ENCODE results near the gene IL12RB1. TPM values are rescaled to one million over a fixed set of nuclear protein-coding genes. Genes with fewer than 3 reads are reported as not detected.

IL12RB1 gene
- total RNA-seq, 3 donors from 2014 or later (not counting 1 experiment from before 2014, with no cell fraction given): 90.1 to 105 (median 95.7) TPM

DNA sequence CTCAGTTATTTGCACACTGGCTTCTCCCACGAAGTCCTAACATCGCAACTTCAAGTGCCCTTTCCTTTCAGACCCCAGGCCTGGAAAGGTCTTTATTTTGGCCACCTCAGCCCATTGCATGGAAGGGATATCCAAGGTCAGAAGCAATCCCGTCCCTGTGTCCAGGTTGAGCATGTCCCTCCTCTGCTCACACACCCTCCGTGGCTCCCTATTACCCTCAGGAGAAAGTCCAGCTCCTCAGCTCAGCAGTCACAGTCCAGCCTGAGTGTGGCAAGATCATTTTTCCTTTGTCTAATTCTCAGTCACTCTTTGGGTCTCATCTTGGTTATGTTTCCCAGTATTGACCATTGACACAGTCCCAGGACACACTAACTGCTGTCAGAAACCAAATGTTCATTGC, 59.6 kb downstream of the IL12RB1 start:
- Histone ChIP-seq H3K27ac (ENCODE audit: low read length) (no peak overlapping the region), H3K9me3 (ENCODE audit: control insufficient read depth, insufficient read depth, low read length) (peaks cover 2% of the 10 kb centered on the region), H3K36me3 (ENCODE audit: control insufficient read depth, insufficient read depth, low read length) (no peaks in the 10 kb centered on the region), H3K4me3 (ENCODE audit: low read length) (no peak overlapping the region), H3K27me3 (ENCODE audit: control insufficient read depth, insufficient read depth, low read length) (no peaks in the 10 kb centered on the region), H3K4me1 (ENCODE audit: control insufficient read depth, insufficient read depth, low read length) (peaks cover 31% of the 10 kb centered on the region)
- H3K27me3 Mint-ChIP-seq (ENCODE audit: low read depth in 2 of 2): no peaks in the 10 kb centered on the region
- ATAC-seq (no peak), DNase-seq (no peak)
- 92% methylated on average over 4 of the region's 4 CpGs for WGBS (ENCODE audit: insufficient coverage)
- no peak overlapping the region for H3K27ac Mint-ChIP-seq
- no peaks in the 10 kb centered on the region for H3K36me3 Mint-ChIP-seq
- TF ChIP-seq, protein P1, sequence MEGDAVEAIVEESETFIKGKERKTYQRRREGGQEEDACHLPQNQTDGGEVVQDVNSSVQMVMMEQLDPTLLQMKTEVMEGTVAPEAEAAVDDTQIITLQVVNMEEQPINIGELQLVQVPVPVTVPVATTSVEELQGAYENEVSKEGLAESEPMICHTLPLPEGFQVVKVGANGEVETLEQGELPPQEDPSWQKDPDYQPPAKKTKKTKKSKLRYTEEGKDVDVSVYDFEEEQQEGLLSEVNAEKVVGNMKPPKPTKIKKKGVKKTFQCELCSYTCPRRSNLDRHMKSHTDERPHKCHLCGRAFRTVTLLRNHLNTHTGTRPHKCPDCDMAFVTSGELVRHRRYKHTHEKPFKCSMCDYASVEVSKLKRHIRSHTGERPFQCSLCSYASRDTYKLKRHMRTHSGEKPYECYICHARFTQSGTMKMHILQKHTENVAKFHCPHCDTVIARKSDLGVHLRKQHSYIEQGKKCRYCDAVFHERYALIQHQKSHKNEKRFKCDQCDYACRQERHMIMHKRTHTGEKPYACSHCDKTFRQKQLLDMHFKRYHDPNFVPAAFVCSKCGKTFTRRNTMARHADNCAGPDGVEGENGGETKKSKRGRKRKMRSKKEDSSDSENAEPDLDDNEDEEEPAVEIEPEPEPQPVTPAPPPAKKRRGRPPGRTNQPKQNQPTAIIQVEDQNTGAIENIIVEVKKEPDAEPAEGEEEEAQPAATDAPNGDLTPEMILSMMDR (IDR thresholded peaks at IDR 0.05): no peak
- peaks cover 4 to 10% of the 10 kb centered on the region in 2 donors for H3K4me1 Mint-ChIP-seq
- intact Hi-C loops (cut with micrococcal nuclease): no loop called here
- no peaks in the 10 kb centered on the region for H3K9me3 Mint-ChIP-seq
- no peak overlapping the region for H3K4me3 Mint-ChIP-seq

DNA sequence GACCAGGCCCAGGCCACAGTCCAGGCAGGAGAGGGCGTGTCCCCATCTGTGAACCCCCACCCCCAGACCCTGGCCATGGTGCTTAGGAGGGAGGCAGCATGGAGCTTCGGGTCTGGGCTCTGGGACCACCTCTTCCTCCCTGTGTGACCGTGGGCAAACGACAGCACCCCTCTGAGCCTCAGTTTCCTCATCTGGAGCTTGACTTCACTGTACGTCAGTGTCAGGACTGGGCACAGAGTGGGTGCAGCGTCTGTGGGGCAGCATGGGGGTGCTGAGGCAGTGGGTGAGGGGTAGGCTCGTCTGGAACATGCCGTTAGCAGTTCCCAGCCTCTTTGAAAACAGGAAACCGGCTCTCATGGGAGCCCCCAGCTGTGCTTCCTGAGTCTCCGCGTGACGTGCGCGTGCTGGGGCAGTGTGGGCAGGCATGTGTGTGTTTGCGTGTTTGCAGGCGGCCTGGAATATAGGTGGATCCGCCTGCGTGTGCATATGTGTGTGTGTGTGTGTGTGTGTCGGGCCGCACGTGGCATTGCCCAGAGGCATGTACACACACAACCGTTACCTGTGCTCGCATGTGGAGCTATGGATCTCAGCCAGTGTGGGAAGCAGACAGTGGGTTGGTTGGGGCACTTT, 63.0 kb downstream of the IL12RB1 start:
- WGBS (ENCODE audit: insufficient coverage): 27% methylated on average over 23 of the region's 23 CpGs
- Histone ChIP-seq H3K27me3 (ENCODE audit: control insufficient read depth, insufficient read depth, low read length) (no peaks in the 10 kb centered on the region), H3K4me3 (ENCODE audit: low read length) (no peak overlapping the region), H3K9me3 (ENCODE audit: control insufficient read depth, insufficient read depth, low read length) (peaks cover 3% of the 10 kb centered on the region), H3K4me1 (ENCODE audit: control insufficient read depth, insufficient read depth, low read length) (peaks cover 42% of the 10 kb centered on the region), H3K36me3 (ENCODE audit: control insufficient read depth, insufficient read depth, low read length) (no peaks in the 10 kb centered on the region), H3K27ac (ENCODE audit: low read length) (peak overlapping the region; percentile 81)
- Mint-ChIP-seq H3K9me3 (no peaks in the 10 kb centered on the region), H3K27ac (peak overlapping the region in 1 of 2 donors; percentile 52), H3K36me3 (no peaks in the 10 kb centered on the region), H3K4me3 (no peak overlapping the region), H3K4me1 (peaks cover 6 to 25% of the 10 kb centered on the region in 2 donors), H3K27me3 (ENCODE audit: low read depth in 2 of 2) (no peaks in the 10 kb centered on the region)
- TF ChIP-seq, protein P1 (IDR thresholded peaks at IDR 0.05): no peak
- ATAC-seq (peak in 2 of 3 donors; percentile 40 to 49), DNase-seq (peak in 1 of 2 donors; percentile 91)
- intact Hi-C loops (cut with micrococcal nuclease): no loop called here

DNA sequence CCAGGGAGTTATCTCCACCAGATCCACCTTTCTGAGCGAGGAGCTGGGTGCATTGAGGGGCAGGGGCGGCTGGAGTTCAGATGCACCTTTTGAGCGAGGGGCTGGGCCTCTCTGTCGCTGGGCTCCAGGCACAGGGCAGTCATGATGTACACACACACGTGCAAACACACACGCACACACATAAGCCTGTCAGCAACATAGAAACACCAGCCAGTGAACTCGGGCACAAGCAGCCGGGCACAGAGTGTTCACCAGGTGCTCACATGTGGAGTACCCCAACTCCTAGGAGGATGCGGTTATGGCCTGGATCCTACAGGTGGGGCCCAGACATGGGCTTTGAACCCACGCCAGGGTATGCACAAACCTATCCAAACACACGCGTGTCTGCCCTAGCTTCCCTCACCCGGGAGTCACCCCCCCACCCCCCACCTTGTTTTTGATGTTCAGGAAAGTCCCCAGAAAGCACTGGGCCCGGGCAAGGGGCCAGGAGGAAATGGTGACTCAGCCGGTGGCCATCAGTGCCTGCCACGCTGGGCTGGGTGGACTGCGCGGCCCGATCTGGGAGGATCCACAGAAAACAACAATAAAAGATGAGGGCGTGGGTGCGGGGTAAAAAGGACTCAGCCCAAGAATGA, 65.5 kb downstream of the IL12RB1 start:
- Mint-ChIP-seq H3K9me3 (no peaks in the 10 kb centered on the region), H3K36me3 (no peaks in the 10 kb centered on the region), H3K4me1 (peaks cover 6 to 30% of the 10 kb centered on the region in 2 donors), H3K27ac (peak overlapping the region; percentile 33 to 76), H3K27me3 (ENCODE audit: low read depth in 2 of 2) (no peaks in the 10 kb centered on the region), H3K4me3 (peak overlapping the region; percentile 68)
- WGBS (ENCODE audit: insufficient coverage): 26% methylated on average over 21 of the region's 21 CpGs
- Histone ChIP-seq H3K36me3 (ENCODE audit: control insufficient read depth, insufficient read depth, low read length) (no peaks in the 10 kb centered on the region), H3K4me3 (ENCODE audit: low read length) (no peak overlapping the region), H3K27me3 (ENCODE audit: control insufficient read depth, insufficient read depth, low read length) (no peaks in the 10 kb centered on the region), H3K27ac (ENCODE audit: low read length) (peak overlapping the region; percentile 81), H3K4me1 (ENCODE audit: control insufficient read depth, insufficient read depth, low read length) (peaks cover 50% of the 10 kb centered on the region), H3K9me3 (ENCODE audit: control insufficient read depth, insufficient read depth, low read length) (peaks cover 3% of the 10 kb centered on the region)
- DNase-seq: peak; percentile 66 to 91
- intact Hi-C loops (cut with micrococcal nuclease): no loop called here
- TF ChIP-seq, protein P1 (IDR thresholded peaks at IDR 0.05): no peak
- peak; percentile 72 to 77 (median 76) for ATAC-seq

All from natural killer cell (primary cell).